NK-92 (cell line): ENCODE results near the gene CYSTM1.

Source experiments
- DNase-seq: peaks from one replicate; lab custom pipeline; 2025; ENCODE audit not compliant: unreplicated experiment; lab: John Stamatoyannopoulos, UW

CYSTM1 gene

GRCh38 chr5:140205216-140205615 is 30.2 kb downstream of the CYSTM1 start:
- DNase-seq = no peak

GRCh38 chr5:140205952-140206351 is 31.0 kb downstream of the CYSTM1 start:
- no peak for DNase-seq

GRCh38 chr5:140207250-140207964 is 32.4 kb downstream of the CYSTM1 start:
- no peak for DNase-seq

- DNase-seq = no peak
These were observed 33.1 kb downstream of the CYSTM1 start for GRCh38 chr5:140208065-140208464.

GRCh38 chr5:140213370-140213983 is 38.5 kb downstream of the CYSTM1 start:
- no peak for DNase-seq

- no peak for DNase-seq
These were observed 39.8 kb downstream of the CYSTM1 start for GRCh38 chr5:140214831-140215230.

- DNase-seq = no peak
These were observed 40.3 kb downstream of the CYSTM1 start for GRCh38 chr5:140215276-140215675.

GRCh38 chr5:140216478-140217074 is 41.6 kb downstream of the CYSTM1 start:
- DNase-seq = no peak

- DNase-seq = no peak
These were observed 42.5 kb downstream of the CYSTM1 start for GRCh38 chr5:140217299-140218026.

GRCh38 chr5:140219068-140219991 is 44.3 kb downstream of the CYSTM1 start:
- DNase-seq = no peak

- no peak for DNase-seq
These were observed 45.2 kb downstream of the CYSTM1 start for GRCh38 chr5:140220032-140220697.

- no peak for DNase-seq
These were observed 45.7 kb downstream of the CYSTM1 start for GRCh38 chr5:140220698-140221064.

GRCh38 chr5:140221697-140222223 is 46.8 kb downstream of the CYSTM1 start:
- DNase-seq = no peak

GRCh38 chr5:140222416-140222815 is 47.4 kb downstream of the CYSTM1 start:
- no peak for DNase-seq

- no peak for DNase-seq
These were observed 48.6 kb downstream of the CYSTM1 start for GRCh38 chr5:140223567-140223966.

- no peak for DNase-seq
These were observed 49.7 kb downstream of the CYSTM1 start for GRCh38 chr5:140224658-140225057.

GRCh38 chr5:140225396-140225795 is 50.4 kb downstream of the CYSTM1 start:
- no peak for DNase-seq

- no peak for DNase-seq
These were observed 52.1 kb downstream of the CYSTM1 start for GRCh38 chr5:140227046-140227445.

GRCh38 chr5:140228364-140228837 is 53.4 kb downstream of the CYSTM1 start:
- no peak for DNase-seq

- no peak for DNase-seq
These were observed 55.4 kb downstream of the CYSTM1 start for GRCh38 chr5:140230373-140230772.
